Large intestine (tissue), 3 donors: ENCODE measurements around the gene SEMA4C. TPM values are rescaled to one million over a fixed set of nuclear protein-coding genes. Genes with fewer than 3 reads are reported as not detected.

Source experiments
- DNase-seq, 2 donors: peaks; one replicate each; pipeline versions ENCODE4 v3.0.0 to v3.0.0-alpha.2; 2013
- H3K27ac ChIP-seq: one replicate; pipeline ENCODE4 v1.5.1; 2013; ENCODE audit warnings: low read length
- H3K27me3 ChIP-seq: 2 replicates; pipeline ENCODE4 v1.6.1; 2013; ENCODE audit warnings: low read length; ENCODE audit not compliant: control insufficient read depth, insufficient read depth
- H3K36me3 ChIP-seq: 2 replicates; pipeline ENCODE4 v1.6.1; 2013; ENCODE audit warnings: low read length; ENCODE audit not compliant: control insufficient read depth, insufficient read depth
- H3K4me1 ChIP-seq: one replicate; pipeline ENCODE4 v1.6.1; 2013; ENCODE audit warnings: low read length; ENCODE audit not compliant: control insufficient read depth, insufficient read depth
- H3K4me3 ChIP-seq: one replicate; pipeline ENCODE4 v1.5.1; 2013; ENCODE audit warnings: low read length
- H3K9me3 ChIP-seq: one replicate; pipeline ENCODE4 v1.6.1; 2013; ENCODE audit warnings: mild to moderate bottlenecking, low read depth, low read length, moderate library complexity; ENCODE audit not compliant: control insufficient read depth
- WGBS: methylation state at CpG from one replicate; pipeline ENCODE4 v1.1.5; 2013; ENCODE audit warnings: low lambda C conversion rate; ENCODE audit not compliant: insufficient coverage; 5-methylcytosine and 5-hydroxymethylcytosine counted together
- polyA plus RNA-seq: library from polyadenylated mRNA; unstranded; fragments of 120-200 nt; gene quantifications from one replicate; pipeline ENCODE4 v1.2.1, GENCODE V29; 2013

The SEMA4C gene
- polyA plus RNA-seq, 1 donor = 28.2 TPM

GRCh38 chr2:96912346-96913116, 42.7 kb upstream of the SEMA4C start:
- no CpG with 5 or more reads among the region's 22 CpGs for WGBS
- Histone ChIP-seq H3K4me1 (peaks cover 4% of the 10 kb centered on the region), H3K27ac (no peak overlapping the region), H3K27me3 (peaks cover 5% of the 10 kb centered on the region), H3K36me3 (no peaks in the 10 kb centered on the region), H3K9me3 (no peaks in the 10 kb centered on the region), H3K4me3 (no peak overlapping the region)
- DNase-seq = no peak

- no peak overlapping the region for H3K27ac ChIP-seq
- H3K4me3 ChIP-seq = no peak overlapping the region
- 100% methylated on average over 1 of the region's 6 CpGs for WGBS
- H3K27me3 ChIP-seq = peaks cover 5% of the 10 kb centered on the region
- H3K9me3 ChIP-seq = no peaks in the 10 kb centered on the region
- peaks cover 16% of the 10 kb centered on the region for H3K4me1 ChIP-seq
- no peaks in the 10 kb centered on the region for H3K36me3 ChIP-seq
- no peak for DNase-seq
Observed at GRCh38 chr2:96909611-96910021, 39.7 kb upstream of the SEMA4C start.

GRCh38 chr2:96907115-96908041, 37.5 kb upstream of the SEMA4C start:
- peaks cover 16% of the 10 kb centered on the region for H3K4me1 ChIP-seq
- no peaks in the 10 kb centered on the region for H3K27me3 ChIP-seq
- H3K9me3 ChIP-seq = no peaks in the 10 kb centered on the region
- peak; percentile 37 to 51 for DNase-seq
- no peak overlapping the region for H3K4me3 ChIP-seq
- WGBS = no CpG with 5 or more reads among the region's 21 CpGs
- H3K27ac ChIP-seq = peak overlapping the region; percentile 67
- H3K36me3 ChIP-seq = no peaks in the 10 kb centered on the region

- peaks cover 16% of the 10 kb centered on the region for H3K4me1 ChIP-seq
- no CpG with 5 or more reads among the region's 13 CpGs for WGBS
- peak in 1 of 2 donors; percentile 35 for DNase-seq
- H3K36me3 ChIP-seq = no peaks in the 10 kb centered on the region
- no peaks in the 10 kb centered on the region for H3K27me3 ChIP-seq
- no peak overlapping the region for H3K4me3 ChIP-seq
- H3K27ac ChIP-seq = peak overlapping the region; percentile 67
- H3K9me3 ChIP-seq = no peaks in the 10 kb centered on the region
Observed at GRCh38 chr2:96906729-96907114, 36.8 kb upstream of the SEMA4C start.

- H3K27me3 ChIP-seq = no peaks in the 10 kb centered on the region
- no peak for DNase-seq
- H3K27ac ChIP-seq = no peak overlapping the region
- WGBS = no CpG with 5 or more reads among the region's 7 CpGs
- no peaks in the 10 kb centered on the region for H3K9me3 ChIP-seq
- H3K4me3 ChIP-seq = no peak overlapping the region
- no peaks in the 10 kb centered on the region for H3K36me3 ChIP-seq
- H3K4me1 ChIP-seq = peaks cover 16% of the 10 kb centered on the region
Observed at GRCh38 chr2:96903815-96904214, 33.9 kb upstream of the SEMA4C start.

- Histone ChIP-seq H3K4me1 (peaks cover 16% of the 10 kb centered on the region), H3K9me3 (no peaks in the 10 kb centered on the region), H3K27me3 (no peaks in the 10 kb centered on the region), H3K4me3 (no peak overlapping the region), H3K36me3 (no peaks in the 10 kb centered on the region), H3K27ac (no peak overlapping the region)
- DNase-seq = no peak
- WGBS = 100% methylated on average over 1 of the region's 7 CpGs
Observed at GRCh38 chr2:96903318-96903717, 33.4 kb upstream of the SEMA4C start.

- Histone ChIP-seq H3K4me3 (no peak overlapping the region), H3K36me3 (no peaks in the 10 kb centered on the region), H3K27me3 (no peaks in the 10 kb centered on the region), H3K9me3 (no peaks in the 10 kb centered on the region), H3K4me1 (peaks cover 9% of the 10 kb centered on the region), H3K27ac (no peak overlapping the region)
- no CpG with 5 or more reads among the region's 10 CpGs for WGBS
- DNase-seq = no peak
Observed at GRCh38 chr2:96900237-96900636, 30.4 kb upstream of the SEMA4C start.

GRCh38 chr2:96899413-96899741, 29.5 kb upstream of the SEMA4C start:
- Histone ChIP-seq H3K4me3 (no peak overlapping the region), H3K27me3 (no peaks in the 10 kb centered on the region), H3K4me1 (peaks cover 9% of the 10 kb centered on the region), H3K36me3 (no peaks in the 10 kb centered on the region), H3K9me3 (no peaks in the 10 kb centered on the region), H3K27ac (no peak overlapping the region)
- no CpG with 5 or more reads among the region's 4 CpGs for WGBS
- no peak for DNase-seq

GRCh38 chr2:96898641-96899412, 28.9 kb upstream of the SEMA4C start:
- peaks cover 9% of the 10 kb centered on the region for H3K4me1 ChIP-seq
- no peak for DNase-seq
- no peak overlapping the region for H3K27ac ChIP-seq
- no peaks in the 10 kb centered on the region for H3K27me3 ChIP-seq
- no peak overlapping the region for H3K4me3 ChIP-seq
- no peaks in the 10 kb centered on the region for H3K9me3 ChIP-seq
- H3K36me3 ChIP-seq = no peaks in the 10 kb centered on the region
- WGBS = 100% methylated on average over 1 of the region's 11 CpGs

- Histone ChIP-seq H3K9me3 (no peaks in the 10 kb centered on the region), H3K36me3 (no peaks in the 10 kb centered on the region), H3K27me3 (no peaks in the 10 kb centered on the region), H3K4me3 (no peak overlapping the region), H3K27ac (no peak overlapping the region), H3K4me1 (peaks cover 9% of the 10 kb centered on the region)
- no peak for DNase-seq
- no CpG with 5 or more reads among the region's 8 CpGs for WGBS
Observed at GRCh38 chr2:96898135-96898505, 28.2 kb upstream of the SEMA4C start.
